Inflammatory macrophage (primary cell): ENCODE results near the gene EBI3.
"Not testable (repeated sequence)": the region's sequence is repeated elsewhere in the genome, so short reads cannot be mapped to it uniquely, and the experiment has no call there.

Source experiments
- DNase-seq, 2 donors: peaks; one replicate each; pipeline ENCODE4 v3.0.0-alpha.2; 2020 to 2022

Gene EBI3

DNA sequence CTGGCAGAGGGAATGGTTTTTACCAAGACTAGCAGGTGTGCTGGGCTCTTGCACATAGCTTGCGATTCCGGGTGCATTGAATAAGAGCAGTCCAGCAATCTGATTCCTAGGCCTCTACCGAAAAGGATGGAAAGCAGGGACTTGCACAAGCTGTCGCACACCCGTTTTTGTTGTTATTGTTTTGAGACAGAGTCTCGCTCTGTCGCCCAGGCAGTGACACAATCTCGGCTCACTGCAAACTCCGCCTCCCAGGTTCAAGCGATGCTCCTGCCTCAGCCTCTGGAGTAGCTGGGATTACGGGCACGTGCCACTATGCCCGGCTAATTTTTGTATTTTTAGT is 5.5 kb downstream of the EBI3 start:
- no peak for DNase-seq

DNA sequence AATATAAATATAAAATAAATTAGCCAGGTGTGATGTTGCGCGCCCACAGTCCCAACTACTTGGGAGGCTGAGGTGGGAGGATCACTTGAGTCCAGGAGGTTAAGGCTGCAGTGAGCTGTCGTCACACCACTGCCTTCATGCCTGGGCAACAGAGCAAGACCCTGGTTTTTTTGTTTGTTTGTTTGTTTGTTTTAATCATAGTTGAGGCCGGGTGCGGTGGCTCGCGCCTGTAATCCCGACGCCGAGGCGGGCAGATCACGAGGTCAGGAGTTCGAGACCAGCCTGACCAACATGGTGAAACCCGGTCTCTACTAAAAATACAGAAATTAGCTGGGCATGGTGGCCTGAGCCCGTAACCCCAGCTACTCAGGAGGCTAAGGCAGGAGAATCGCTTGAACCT is 8.2 kb downstream of the EBI3 start:
- not testable (repeated sequence) for DNase-seq

- DNase-seq = no peak
Measured at GRCh38 chr19:4238831-4239230, 9.5 kb downstream of the EBI3 start.

- DNase-seq = peak; percentile 23 to 37
Measured at GRCh38 chr19:4241824-4242430, 12.6 kb downstream of the EBI3 start.

GRCh38 chr19:4245938-4246337 is 16.6 kb downstream of the EBI3 start:
- DNase-seq = not testable (repeated sequence)

GRCh38 chr19:4246767-4247593 is 17.7 kb downstream of the EBI3 start, which contains the start of gene YJU2:
Gene YJU2, plus strand, starts transcription at chr19:4247080. Its CDS starts 67 bp downstream, at chr19:4247147.
- peak; percentile 100 for DNase-seq

DNA sequence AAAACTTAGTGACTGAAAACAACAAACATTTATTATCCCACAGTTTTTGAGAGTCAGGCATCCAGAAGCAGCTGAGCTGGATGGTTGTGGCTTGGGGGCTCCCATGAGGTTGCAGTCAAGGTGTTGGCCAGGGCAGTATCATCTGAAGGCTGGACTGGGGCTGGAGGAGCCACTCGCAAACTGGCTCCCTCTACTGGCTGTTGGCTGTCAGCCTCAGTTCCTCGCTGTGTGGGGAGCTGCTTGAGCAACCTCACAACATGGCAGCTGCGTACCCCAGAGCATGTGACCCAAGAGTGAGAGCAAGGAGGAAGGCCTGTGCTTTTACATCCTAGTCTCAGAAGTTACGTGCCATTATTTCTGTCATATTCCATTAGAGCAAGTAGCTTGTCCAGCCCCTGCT is 27.2 kb downstream of the EBI3 start:
- no peak for DNase-seq

DNA sequence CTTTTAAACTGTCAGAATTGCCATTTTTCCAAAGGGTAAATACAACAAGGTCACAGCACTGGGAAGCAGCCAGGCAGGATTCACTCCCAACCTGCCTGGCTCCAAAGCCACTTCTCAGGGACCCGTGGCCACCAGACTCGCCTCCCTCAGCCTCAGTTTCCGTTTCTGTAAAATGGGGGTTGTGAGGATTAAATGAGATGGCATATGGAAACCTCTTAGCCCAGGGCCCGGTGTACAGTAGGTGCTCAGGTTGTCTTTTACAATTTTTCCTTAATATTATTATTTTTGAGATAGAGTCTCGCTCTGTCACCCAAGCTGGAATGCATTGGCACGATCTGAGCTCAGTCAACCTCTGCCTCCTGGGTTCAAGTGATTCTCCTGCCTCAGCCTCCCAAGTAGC is 27.7 kb downstream of the EBI3 start:
- no peak for DNase-seq

DNA sequence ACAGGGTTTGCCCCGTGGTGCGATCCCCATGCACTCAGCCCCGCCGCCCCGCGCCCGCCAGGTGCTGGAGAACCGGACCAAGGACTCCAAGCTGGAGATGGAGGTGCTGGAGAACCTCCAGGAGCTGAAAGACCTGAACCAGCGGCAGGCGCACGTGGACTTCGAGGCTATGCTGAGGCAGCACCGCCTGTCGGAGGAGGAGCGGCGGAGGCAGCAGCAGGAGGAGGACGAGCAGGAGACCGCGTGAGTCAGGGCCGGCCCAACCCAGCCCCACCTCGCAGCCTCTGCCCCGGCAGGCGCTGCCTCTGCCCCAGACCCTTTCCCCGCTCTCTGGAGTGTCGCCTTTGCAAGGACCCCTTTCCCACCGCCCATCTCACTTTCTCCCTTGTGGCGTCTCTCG is 28.9 kb downstream of the EBI3 start:
- no peak for DNase-seq

DNA sequence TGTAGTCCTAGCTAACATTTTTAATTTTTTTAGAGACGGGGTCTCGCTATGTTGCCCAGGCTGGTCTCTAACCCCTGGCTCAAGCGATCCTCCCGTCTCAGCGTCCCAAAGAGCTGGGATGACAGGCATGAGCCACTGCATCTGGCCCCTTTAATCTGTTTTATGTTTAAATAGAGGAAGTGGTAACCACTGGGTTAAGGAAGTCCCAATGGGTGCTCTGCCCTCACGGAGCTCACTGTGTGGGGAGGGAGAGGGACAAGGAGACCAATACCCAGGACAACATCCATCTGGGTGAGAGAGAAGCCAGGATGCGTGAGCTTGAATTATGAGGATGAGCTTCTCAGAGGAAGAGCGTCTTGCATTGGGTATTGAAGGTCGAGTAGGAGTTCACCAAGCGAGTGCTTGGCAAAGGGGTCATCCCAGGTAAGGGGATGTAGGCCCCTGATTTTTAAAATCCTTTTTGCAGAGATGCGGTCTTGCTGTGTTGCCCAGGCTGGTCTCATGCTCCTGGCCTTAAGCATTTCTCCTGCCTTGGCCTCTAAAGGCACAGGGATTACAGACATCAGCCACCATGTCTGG is 31.4 kb downstream of the EBI3 start:
- peak; percentile 51 to 58 for DNase-seq

GRCh38 chr19:4264812-4265211 is 35.5 kb downstream of the EBI3 start:
- no peak for DNase-seq

DNA sequence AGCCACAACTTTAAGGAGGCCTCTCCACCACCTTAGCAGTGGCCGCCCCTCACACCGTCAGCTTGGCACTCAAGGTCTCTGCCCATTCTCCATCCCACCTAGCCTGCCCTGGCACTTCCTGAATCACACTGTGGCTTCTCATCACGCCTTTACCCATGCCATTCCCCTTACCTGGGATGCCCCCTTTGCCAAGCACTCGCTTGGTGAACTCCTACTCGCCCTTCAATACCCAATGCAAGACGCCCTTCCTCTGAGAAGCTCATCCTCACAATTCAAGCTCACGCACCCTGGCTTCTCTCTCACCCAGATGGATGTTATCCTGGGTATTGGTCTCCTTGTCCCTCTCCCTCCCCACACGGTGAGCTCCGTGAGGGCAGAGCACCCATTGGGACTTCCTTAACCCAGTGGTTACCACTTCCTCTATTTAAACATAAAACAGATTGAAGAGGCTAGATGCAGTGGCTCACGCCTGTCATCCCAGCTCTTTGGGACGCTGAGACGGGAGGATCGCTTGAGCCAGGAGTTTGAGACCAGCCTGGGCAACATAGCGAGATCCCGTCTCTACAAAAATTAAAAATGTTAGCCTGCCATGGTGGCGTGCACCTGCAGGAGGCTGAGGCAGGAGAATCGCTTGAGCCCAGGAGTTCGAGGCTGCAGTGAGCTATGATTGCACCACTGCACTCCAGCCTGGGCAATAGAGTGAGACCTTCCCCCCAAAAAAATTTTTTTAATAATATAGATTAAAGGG is 37.1 kb downstream of the EBI3 start:
- peak; percentile 48 to 53 for DNase-seq

DNA sequence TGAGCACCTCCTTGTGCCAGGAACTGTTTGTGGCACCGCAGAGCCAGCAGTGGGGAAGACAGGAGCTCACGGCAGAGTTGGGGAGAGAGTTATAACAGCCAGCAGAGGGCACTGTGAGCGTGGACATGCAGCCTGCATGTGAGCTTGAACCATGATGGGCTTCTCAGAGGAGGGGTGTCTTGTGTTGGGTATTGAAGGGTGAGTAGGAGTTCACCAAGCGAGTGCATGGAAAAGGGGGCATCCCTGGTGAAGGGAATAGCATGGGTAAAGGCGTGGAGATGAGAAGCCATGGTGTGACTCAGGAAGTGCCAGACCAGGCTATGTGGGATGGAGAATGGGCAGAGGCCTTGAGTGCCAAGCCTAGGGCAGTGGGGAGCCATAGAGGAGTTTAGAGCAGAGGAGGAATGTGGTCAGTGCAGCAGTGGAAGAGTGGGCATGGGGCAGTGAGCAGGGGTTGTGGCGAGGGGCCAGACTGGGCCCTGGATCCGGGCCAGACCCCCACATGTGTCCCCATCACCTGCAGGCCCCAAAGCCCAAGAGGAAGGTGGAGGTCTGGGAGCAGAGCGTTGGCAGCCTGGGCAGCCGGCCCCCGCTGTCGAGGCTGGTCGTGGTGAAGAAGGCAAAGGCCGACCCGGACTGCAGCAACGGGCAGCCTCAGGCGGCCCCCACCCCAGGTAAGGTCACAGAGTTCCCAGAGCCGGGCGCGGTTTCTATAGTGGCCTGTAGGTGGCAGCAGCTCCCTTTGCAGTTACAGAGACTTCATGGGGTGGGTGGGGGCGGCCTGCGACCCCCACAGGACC is 38.0 kb downstream of the EBI3 start:
- DNase-seq = peak; percentile 59 to 68

DNA sequence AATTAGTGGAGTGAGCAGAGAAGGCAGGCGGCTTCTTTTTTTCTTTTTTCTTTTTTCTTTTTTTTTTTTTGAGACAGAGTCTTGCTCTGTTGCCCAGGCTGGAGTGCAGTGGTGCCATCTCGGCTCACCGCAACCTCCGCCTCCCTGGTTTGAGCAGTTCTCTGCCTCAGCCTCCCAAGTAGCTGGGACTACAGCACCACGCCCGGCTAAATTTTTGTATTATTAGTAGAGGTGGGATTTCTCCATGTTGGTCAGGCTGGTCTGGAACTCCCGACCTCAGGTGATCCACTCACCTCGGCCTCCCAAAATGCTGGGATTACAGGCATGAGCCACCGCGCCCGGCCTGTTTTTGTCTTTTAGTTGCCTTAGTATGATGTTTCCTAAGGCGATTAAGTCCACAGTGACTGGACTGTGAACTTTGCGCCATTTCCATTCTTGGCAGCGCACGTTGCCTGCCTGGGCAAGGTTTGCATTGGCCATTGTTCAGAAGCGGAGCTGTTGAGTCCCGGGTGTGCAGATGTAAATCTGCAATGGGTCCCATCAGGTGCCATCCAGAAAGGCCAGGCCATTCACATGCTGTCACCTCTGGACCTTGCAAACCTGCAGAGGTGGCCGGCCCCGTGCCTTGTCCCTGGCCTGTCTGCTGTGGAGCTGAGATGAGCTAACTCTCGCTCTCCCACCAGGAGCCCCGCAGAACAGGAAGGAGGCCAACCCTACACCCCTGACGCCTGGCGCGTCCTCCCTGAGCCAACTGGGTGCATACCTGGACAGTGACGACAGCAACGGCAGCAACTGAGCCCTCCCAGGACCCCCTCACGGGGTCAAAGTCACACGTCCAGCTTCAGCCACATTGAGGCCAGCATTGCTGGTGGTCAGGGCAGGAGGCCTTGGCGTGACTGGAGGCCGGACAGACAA is 38.8 kb downstream of the EBI3 start:
- no peak for DNase-seq

DNA sequence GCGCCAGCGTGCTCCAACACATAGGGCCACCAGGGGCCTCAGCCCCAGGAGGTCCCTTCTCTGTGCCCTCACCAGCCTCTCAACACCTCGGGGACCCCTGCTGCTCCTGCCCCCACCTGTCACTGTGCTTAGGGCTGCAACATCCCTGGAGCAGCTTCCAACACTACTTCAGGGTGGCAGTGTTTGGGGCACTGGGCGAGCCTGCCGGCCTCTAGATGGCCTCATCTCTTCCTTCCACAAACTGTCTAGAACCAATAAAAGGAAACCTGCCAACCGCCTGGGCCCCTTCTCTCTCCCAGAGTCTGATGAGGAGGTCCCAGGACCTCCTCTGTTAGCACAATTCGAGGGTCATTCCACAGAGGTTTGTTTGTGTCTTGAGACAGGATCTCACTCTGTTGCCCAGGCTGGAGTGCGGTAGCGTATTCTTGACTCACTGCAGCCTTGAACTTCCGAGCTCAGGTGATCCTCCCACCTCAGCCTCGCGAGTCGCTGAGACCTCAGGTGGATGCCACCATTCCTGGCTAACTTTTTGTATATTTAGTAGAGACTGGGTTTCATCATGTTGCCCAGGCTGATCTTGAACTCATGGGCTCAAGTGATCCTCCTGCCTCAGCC is 39.6 kb downstream of the EBI3 start:
- DNase-seq = no peak

GRCh38 chr19:4272894-4273293 is 43.6 kb downstream of the EBI3 start:
- no peak for DNase-seq

GRCh38 chr19:4274321-4274686 is 45.0 kb downstream of the EBI3 start:
- not testable (repeated sequence) for DNase-seq

DNA sequence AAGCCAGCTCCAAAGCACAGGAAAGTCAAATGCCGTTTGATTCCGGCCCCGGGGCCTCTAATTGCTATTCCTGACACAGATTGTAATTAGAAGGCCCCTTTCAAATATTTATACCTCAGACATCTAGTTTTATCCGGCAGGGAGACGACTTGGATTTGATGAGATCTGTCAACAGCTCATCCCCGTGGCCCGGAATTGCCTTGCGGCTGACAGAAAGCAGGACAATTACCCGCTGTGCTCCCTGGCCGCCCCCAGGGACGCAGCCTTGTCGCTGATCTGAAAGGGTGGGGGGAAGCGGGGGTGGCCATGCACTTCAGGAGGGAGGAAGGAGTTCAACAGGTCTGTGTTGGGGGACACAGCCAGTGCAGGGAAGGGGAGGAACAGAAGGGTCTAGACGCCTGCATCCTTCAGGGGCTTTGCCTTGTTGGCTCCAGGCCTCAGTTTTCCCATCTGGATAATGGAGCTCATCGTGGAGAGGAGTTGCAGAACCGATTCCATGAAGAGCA is 47.9 kb downstream of the EBI3 start:
- no peak for DNase-seq

DNA sequence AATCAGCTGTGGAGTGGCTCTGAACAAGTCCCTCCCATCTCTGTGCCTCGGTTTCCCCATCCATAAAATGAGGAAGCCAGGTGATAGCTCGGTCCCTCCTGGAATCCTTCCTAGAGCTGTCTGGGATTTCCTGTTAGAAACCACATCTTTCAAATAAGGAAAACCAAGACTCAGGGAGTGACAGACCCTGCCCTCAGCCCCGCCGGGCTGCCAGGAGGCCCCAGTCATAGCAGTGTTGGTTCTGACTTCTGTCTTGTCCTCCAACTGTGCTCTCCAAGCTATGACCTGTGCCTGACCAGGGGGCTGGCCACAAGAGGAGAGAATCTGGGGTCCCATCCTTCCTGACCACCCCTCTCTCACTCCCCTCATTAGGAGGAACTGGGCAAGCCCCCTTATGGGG is 48.7 kb downstream of the EBI3 start:
- no peak for DNase-seq

- DNase-seq = no peak
Measured at GRCh38 chr19:4278419-4279266, 49.3 kb downstream of the EBI3 start, which contains the start of gene SHD. Gene SHD, plus strand, starts transcription at chr19:4279266. Its CDS starts 798 bp downstream, at chr19:4280064.
